ENCODE data around the gene FSHR.

- TF ChIP-seq MAX (IDR thresholded peaks at IDR 0.05) (no peak), SP1 (IDR thresholded peaks at IDR 0.05) (no peak), TAF1 (conservative IDR thresholded peaks at IDR 0.05) (no peak), GABPA (IDR thresholded peaks at IDR 0.05 in 1 of 2, conservative IDR thresholded peaks at IDR 0.05 in 1 of 2) (no peak), RAD21 (IDR thresholded peaks at IDR 0.05) (no peak), NR2F2 (IDR thresholded peaks at IDR 0.05) (no peak), JUND (IDR thresholded peaks at IDR 0.05) (no peak)
- TF ChIP-seq, protein P1, sequence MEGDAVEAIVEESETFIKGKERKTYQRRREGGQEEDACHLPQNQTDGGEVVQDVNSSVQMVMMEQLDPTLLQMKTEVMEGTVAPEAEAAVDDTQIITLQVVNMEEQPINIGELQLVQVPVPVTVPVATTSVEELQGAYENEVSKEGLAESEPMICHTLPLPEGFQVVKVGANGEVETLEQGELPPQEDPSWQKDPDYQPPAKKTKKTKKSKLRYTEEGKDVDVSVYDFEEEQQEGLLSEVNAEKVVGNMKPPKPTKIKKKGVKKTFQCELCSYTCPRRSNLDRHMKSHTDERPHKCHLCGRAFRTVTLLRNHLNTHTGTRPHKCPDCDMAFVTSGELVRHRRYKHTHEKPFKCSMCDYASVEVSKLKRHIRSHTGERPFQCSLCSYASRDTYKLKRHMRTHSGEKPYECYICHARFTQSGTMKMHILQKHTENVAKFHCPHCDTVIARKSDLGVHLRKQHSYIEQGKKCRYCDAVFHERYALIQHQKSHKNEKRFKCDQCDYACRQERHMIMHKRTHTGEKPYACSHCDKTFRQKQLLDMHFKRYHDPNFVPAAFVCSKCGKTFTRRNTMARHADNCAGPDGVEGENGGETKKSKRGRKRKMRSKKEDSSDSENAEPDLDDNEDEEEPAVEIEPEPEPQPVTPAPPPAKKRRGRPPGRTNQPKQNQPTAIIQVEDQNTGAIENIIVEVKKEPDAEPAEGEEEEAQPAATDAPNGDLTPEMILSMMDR (IDR thresholded peaks at IDR 0.05; ENCODE audit: low read depth, low read length, missing input control): no peak
Observed at GRCh38 chr2:48914477-48915089, 239.7 kb downstream of the FSHR start.
